ENCODE results near the gene ZNF532. TPM values are rescaled to one million over a fixed set of nuclear protein-coding genes. Genes with fewer than 3 reads are reported as not detected.

Gene ZNF532
- total RNA-seq, 1 experiment from 2014 or later: 258 TPM

DNA sequence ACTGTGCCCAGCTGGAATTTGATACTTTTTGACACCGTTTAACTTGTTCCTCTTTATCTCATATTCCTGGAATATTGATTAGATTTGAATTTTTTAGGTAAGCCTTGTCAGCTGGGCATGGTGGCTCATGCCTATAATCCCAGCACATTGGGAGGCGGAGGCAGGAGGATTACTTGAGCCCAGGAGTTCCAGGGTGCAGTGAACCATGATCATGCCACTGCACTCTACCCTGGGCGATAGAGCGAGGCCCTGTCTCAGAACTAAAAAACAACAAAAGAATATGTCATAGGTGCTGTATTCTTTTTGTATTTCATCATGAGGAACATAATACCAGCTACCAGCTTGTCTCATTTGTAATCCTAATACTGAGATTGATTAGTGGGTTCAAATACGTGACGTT lies 90.3 kb downstream of the ZNF532 start:
- no CpG with 5 or more reads among the region's 6 CpGs for WGBS (ENCODE audit: extremely low coverage, insufficient read length, low lambda C conversion rate)
- Histone ChIP-seq H2BK120ac (ENCODE audit: low read depth, low read length, poor library complexity, severe bottlenecking) (no peak overlapping the region), H2AK5ac (ENCODE audit: insufficient read length, low read length) (no peak overlapping the region), H4K20me1 (ENCODE audit: control insufficient read depth, insufficient read depth, insufficient read length) (no peaks in the 10 kb centered on the region), H4K91ac (ENCODE audit: insufficient read length, low read depth, low read length) (no peak overlapping the region), H2BK12ac (ENCODE audit: insufficient read length, low read depth, low read length) (no peak overlapping the region), H3K4ac (ENCODE audit: low read depth, low read length) (no peak overlapping the region), H4K5ac (ENCODE audit: insufficient read length, low read depth, low read length) (no peak overlapping the region), H2BK15ac (ENCODE audit: low read depth, low read length) (no peak overlapping the region), H3K4me1 (ENCODE audit: insufficient read depth, low read length) (no peaks in the 10 kb centered on the region), H3K23me2 (ENCODE audit: insufficient read length, low read depth, low read length, poor library complexity, severe bottlenecking) (no peaks in the 10 kb centered on the region), H4K8ac (replicated peaks; ENCODE audit: insufficient read length, low read depth, low read length) (no peak overlapping the region), H3K9ac (ENCODE audit: extremely low read depth, insufficient read length, low read length) (no peak overlapping the region), H2BK20ac (ENCODE audit: low read depth, low read length, poor library complexity, severe bottlenecking) (no peak overlapping the region), H3K9me3 (ENCODE audit: control insufficient read depth, low read depth, low read length) (no peaks in the 10 kb centered on the region), H2BK5ac (ENCODE audit: insufficient read length, low read length) (no peak overlapping the region), H3K14ac (ENCODE audit: insufficient read depth, low read length) (no peak overlapping the region), H3K18ac (ENCODE audit: insufficient read length, low read depth, low read length) (no peak overlapping the region), H3K27ac (ENCODE audit: insufficient read length, low read depth, low read length) (no peak overlapping the region), H3K23ac (ENCODE audit: insufficient read length, low read depth, low read length) (no peak overlapping the region), H3K56ac (ENCODE audit: insufficient read length, low read depth, low read length) (no peak overlapping the region), H3K79me2 (ENCODE audit: insufficient read depth, low read length) (no peaks in the 10 kb centered on the region; the same call in 1 of the 2 replicates), H3K27me3 (ENCODE audit: insufficient read depth, low read length) (no peaks in the 10 kb centered on the region), H2AFZ (ENCODE audit: low read length) (no peak overlapping the region), H3T11ph (ENCODE audit: low read length) (no peak overlapping the region), H3K4me2 (ENCODE audit: insufficient read depth, insufficient read length, low read length) (no peak overlapping the region), H3K79me1 (ENCODE audit: insufficient read depth, low read depth, low read length, poor library complexity, severe bottlenecking) (peaks cover 15% of the 10 kb centered on the region)
- 0 out of 4 replicates have a peak, but pooled peaks cover 0 to 3% of the 10 kb centered on the region in 2 experiments for H3K4me1 Mint-ChIP-seq
- no peaks in the 10 kb centered on the region for H3K9me3 Mint-ChIP-seq
- no peaks in the 10 kb centered on the region for H3K27me3 Mint-ChIP-seq (ENCODE audit: low read depth)
- peaks cover 40 to 88% (median 61%) of the 10 kb centered on the region in 3 experiments for H3K36me3 Mint-ChIP-seq (ENCODE audit: insufficient read depth in 1 of 3, low read depth in 3 of 3)
- no peak overlapping the region for H3K4me3 Mint-ChIP-seq
- TF ChIP-seq, protein P1, sequence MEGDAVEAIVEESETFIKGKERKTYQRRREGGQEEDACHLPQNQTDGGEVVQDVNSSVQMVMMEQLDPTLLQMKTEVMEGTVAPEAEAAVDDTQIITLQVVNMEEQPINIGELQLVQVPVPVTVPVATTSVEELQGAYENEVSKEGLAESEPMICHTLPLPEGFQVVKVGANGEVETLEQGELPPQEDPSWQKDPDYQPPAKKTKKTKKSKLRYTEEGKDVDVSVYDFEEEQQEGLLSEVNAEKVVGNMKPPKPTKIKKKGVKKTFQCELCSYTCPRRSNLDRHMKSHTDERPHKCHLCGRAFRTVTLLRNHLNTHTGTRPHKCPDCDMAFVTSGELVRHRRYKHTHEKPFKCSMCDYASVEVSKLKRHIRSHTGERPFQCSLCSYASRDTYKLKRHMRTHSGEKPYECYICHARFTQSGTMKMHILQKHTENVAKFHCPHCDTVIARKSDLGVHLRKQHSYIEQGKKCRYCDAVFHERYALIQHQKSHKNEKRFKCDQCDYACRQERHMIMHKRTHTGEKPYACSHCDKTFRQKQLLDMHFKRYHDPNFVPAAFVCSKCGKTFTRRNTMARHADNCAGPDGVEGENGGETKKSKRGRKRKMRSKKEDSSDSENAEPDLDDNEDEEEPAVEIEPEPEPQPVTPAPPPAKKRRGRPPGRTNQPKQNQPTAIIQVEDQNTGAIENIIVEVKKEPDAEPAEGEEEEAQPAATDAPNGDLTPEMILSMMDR (conservative IDR thresholded peaks at IDR 0.05): no peak
- no peak overlapping the region for H3K27ac Mint-ChIP-seq
- DNase-seq: no peak

Measured in H9 (cell line).